Bronchial epithelial cell (primary cell): ENCODE results near the gene CMSS1. TPM values are rescaled to one million over a fixed set of nuclear protein-coding genes. Genes with fewer than 3 reads are reported as not detected.

Experiments
- DNase-seq: peaks from one replicate; pipeline ENCODE4 v3.0.0-alpha.2; 2010; ENCODE audit warnings: low read depth
- FAIRE-seq: peaks from 2 replicates; lab custom pipeline; 2011; peaks lifted over from hg19 to GRCh38; lab: Jason Lieb, UNC
- H3K27me3 ChIP-seq: 2 replicates; pipeline ENCODE4 v1.5.1; 2011; ENCODE audit warnings: low read length; ENCODE audit not compliant: control insufficient read depth, insufficient read depth
- H3K36me3 ChIP-seq: 2 replicates; pipeline ENCODE4 v1.5.1; 2011; ENCODE audit warnings: low read length; ENCODE audit not compliant: control insufficient read depth, insufficient read depth
- H3K4me3 ChIP-seq: 2 replicates; pipeline ENCODE4 v1.5.1; 2011; ENCODE audit warnings: mild to moderate bottlenecking, low read depth, low read length, control low read depth
- CTCF ChIP-seq: IDR thresholded peaks from 2 replicates; pipeline ENCODE4 v1.5.1; 2011; ENCODE audit warnings: mild to moderate bottlenecking, moderate library complexity, low read length, control low read depth, inconsistent platforms; ENCODE audit not compliant: insufficient read depth, severe bottlenecking
- total RNA-seq: library from RNA; depleted of rRNA; stranded (reverse); fragments of >200 nt; gene quantifications from 2 replicates; pipeline ENCODE4 v1.2.1, GENCODE V29; 2014

The CMSS1 gene
- total RNA-seq, 1 donor from 2014 or later: 21.3 TPM

DNA sequence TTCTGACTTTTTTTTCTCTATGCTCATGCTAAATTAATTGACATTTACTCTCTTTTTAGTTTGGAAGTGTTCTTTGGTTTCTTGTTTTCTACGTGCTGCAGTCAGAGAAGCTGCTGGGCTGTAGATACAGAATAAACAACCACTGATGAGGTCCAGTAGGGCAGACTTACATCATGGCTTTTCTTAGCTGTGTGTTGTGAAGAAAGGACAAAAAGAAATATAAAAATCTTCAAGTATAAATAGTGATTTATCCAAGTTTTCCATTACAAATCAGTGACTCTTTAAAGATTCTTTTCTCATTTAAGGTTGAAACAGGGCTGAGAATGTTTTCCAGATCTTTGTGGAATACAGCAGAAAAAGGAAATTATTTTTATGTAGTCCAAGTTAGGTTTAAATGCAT, 122.2 kb downstream of the CMSS1 start:
- H3K36me3 ChIP-seq: no peaks in the 10 kb centered on the region
- FAIRE-seq (no peak), DNase-seq (no peak)
- no peak overlapping the region for H3K4me3 ChIP-seq
- TF ChIP-seq CTCF: no peak
- H3K27me3 ChIP-seq: no peaks in the 10 kb centered on the region

DNA sequence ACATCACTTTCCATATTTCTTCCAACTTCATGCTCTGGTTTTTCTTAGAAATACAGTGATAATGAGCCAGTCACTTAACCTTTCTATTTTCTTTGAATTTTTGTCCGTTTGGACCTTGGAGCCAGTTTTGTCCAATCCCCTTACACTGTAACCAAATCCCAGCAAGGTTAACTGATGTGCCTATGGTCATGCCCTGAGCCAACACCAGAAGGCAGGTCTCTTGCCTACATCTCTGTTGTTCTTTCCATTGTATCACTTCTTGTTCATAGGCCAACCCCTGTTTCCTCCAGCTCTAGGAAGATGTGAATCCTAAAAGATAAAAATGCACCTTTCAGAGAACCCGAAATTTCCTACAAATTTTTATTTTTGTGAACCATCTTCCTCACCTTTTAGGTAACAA, 122.7 kb downstream of the CMSS1 start:
- Histone ChIP-seq H3K36me3 (no peaks in the 10 kb centered on the region), H3K4me3 (no peak overlapping the region), H3K27me3 (no peaks in the 10 kb centered on the region)
- FAIRE-seq: no peak
- DNase-seq: no peak
- TF ChIP-seq CTCF: no peak

DNA sequence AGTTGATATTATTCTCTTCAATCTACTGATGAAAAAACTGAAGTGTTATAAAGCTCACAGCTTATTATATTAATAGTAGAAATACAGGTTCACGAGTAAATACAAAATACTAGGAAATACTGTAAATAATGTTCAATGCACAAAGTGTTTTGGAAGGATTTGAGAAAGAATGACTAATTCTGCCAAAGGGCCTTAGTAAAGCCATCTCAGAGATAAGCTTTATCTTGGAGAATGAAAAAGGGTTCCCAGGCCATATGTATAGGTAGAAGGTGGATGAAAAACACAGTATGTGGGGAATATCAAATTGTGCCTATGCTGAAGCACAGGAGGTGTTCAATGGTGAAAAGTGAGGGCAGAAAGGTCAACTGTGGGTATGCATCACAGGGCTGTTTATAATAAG, 123.5 kb downstream of the CMSS1 start:
- no peak for DNase-seq

GRCh38 chr3:99943931-99944761, 126.5 kb downstream of the CMSS1 start:
- TF ChIP-seq CTCF: no peak
- no peak for FAIRE-seq

More for the DNA sequence above, 123.5 kb downstream of the CMSS1 start:
- TF ChIP-seq CTCF: no peak
- no peak for FAIRE-seq
- no peaks in the 10 kb centered on the region for H3K36me3 ChIP-seq
- no peak overlapping the region for H3K4me3 ChIP-seq
- H3K27me3 ChIP-seq: no peaks in the 10 kb centered on the region

GRCh38 chr3:99945328-99945995, 127.8 kb downstream of the CMSS1 start:
- Histone ChIP-seq H3K36me3 (no peaks in the 10 kb centered on the region), H3K27me3 (no peaks in the 10 kb centered on the region), H3K4me3 (no peak overlapping the region)
- FAIRE-seq (peak; percentile 32), DNase-seq (no peak)
- no peak for TF ChIP-seq CTCF

More at GRCh38 chr3:99943931-99944761, 126.5 kb downstream of the CMSS1 start:
- no peaks in the 10 kb centered on the region for H3K27me3 ChIP-seq
- H3K36me3 ChIP-seq: no peaks in the 10 kb centered on the region
- no peak overlapping the region for H3K4me3 ChIP-seq
- DNase-seq: no peak
